Measurements from ENCODE around the gene PABPC4L. TPM values are rescaled to one million over a fixed set of nuclear protein-coding genes. Genes with fewer than 3 reads are reported as not detected.

Gene PABPC4L
- total RNA-seq, 2 experiments from 2014 or later: not detected

DNA sequence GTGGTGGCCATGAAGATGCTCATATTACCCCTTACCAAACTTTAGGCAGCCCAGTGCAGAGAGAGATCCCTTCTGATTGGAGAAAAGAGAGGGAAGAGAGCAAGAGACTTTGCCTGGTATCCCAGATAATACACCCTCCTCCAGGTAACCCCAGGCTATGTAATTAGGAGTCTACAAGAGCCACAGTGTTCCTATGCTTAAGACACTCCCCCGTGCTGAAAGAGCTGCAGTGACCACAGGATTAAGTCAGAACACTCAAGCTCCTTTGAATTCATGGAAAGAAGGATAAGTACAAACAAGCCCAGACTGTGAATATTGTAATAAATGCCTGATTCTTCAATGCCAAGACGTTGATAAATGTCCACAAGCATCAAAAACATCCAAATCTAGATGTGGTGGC lies 41.4 kb downstream of the PABPC4L start:
- Mint-ChIP-seq H3K27ac (no peak overlapping the region), H3K4me3 (no peak overlapping the region), H3K27me3 (no peaks in the 10 kb centered on the region), H3K36me3 (ENCODE audit: low read depth) (no peaks in the 10 kb centered on the region), H3K9me3 (peaks cover 7% of the 10 kb centered on the region), H3K4me1 (ENCODE audit: low read depth) (no peaks in the 10 kb centered on the region)
- ChIA-PET POLR2A (no interaction called here), CTCF (no interaction called here)
- Histone ChIP-seq H3K9me3 (ENCODE audit: control insufficient read depth in 1 of 2, insufficient read depth in 1 of 2, low read length in 2 of 2) (peaks cover 0 to 8% of the 10 kb centered on the region in 2 experiments), H3K4me3 (ENCODE audit: low read length) (no peak overlapping the region), H3K4me1 (ENCODE audit: insufficient read depth, low read length) (no peaks in the 10 kb centered on the region), H3K27me3 (ENCODE audit: control insufficient read depth in 1 of 2, insufficient read depth in 2 of 2, low read length in 2 of 2) (no peaks in the 10 kb centered on the region), H3K36me3 (ENCODE audit: insufficient read depth, low read length) (no peaks in the 10 kb centered on the region), H3K27ac (ENCODE audit: low read depth in 1 of 2, low read length in 2 of 2) (no peak overlapping the region)
- DNase-seq (no peak), ATAC-seq (ENCODE audit: poor library complexity) (no peak)
- no peak for TF ChIP-seq CTCF (IDR thresholded peaks at IDR 0.05)
- intact Hi-C loops (cut with DNase I, micrococcal nuclease): no loop called here

DNA sequence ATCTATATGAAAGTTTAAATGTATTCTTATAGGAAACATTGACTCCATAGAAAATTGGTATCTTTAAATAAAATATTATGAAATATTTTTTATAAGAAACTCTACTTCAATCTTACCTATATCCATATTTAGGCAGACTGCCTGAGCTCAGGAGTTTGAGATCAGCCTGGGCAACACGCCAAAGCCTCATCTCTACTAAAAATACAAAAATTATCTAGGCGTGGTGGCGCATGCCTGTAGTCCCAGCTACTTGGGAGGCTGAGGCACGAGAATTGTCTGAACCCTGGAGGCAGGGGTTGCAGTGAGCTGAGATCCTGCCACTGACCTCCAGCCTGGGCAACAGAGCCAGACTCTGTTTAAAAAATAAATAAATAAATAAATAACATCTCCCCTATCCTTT lies 47.5 kb downstream of the PABPC4L start:
- no peaks in the 10 kb centered on the region for H3K27me3 ChIP-seq (ENCODE audit: control insufficient read depth in 1 of 2, insufficient read depth in 2 of 2, low read length in 2 of 2)
- intact Hi-C loops (cut with DNase I, micrococcal nuclease): loop anchor here in 1 of 2 experiments (5.0 kb wide), 1 partner anchor 458 kb away; no protein-coding TSS in a partner anchor
- H3K4me3 Mint-ChIP-seq: no peak overlapping the region
- H3K4me3 ChIP-seq (ENCODE audit: low read length): no peak overlapping the region
- ChIA-PET CTCF (no interaction called here), POLR2A (interaction anchor here (0.6 kb wide), 1 partner anchor 53 kb away, joined by 3 read pairs; no protein-coding TSS in a partner anchor)
- peaks cover 2% of the 10 kb centered on the region for H3K9me3 Mint-ChIP-seq
- no peaks in the 10 kb centered on the region for H3K27me3 Mint-ChIP-seq
- H3K4me1 Mint-ChIP-seq (ENCODE audit: low read depth): no peaks in the 10 kb centered on the region
- H3K27ac ChIP-seq (ENCODE audit: low read depth in 1 of 2, low read length in 2 of 2): no peak overlapping the region
- DNase-seq: no peak
- no peaks in the 10 kb centered on the region for H3K9me3 ChIP-seq (ENCODE audit: control insufficient read depth in 1 of 2, insufficient read depth in 1 of 2, low read length in 2 of 2)
- no peaks in the 10 kb centered on the region for H3K36me3 Mint-ChIP-seq (ENCODE audit: low read depth)
- TF ChIP-seq CTCF (IDR thresholded peaks at IDR 0.05): no peak
- no peak for ATAC-seq (ENCODE audit: poor library complexity)
- no peak overlapping the region for H3K27ac Mint-ChIP-seq
- no peaks in the 10 kb centered on the region for H3K36me3 ChIP-seq (ENCODE audit: insufficient read depth, low read length)
- no peaks in the 10 kb centered on the region for H3K4me1 ChIP-seq (ENCODE audit: insufficient read depth, low read length)

GRCh38 chr4:134147941-134148340 lies 53.6 kb downstream of the PABPC4L start:
- no peak for TF ChIP-seq CTCF (IDR thresholded peaks at IDR 0.05)
- Histone ChIP-seq H3K27me3 (ENCODE audit: control insufficient read depth in 1 of 2, insufficient read depth in 2 of 2, low read length in 2 of 2) (no peaks in the 10 kb centered on the region), H3K36me3 (ENCODE audit: insufficient read depth, low read length) (no peaks in the 10 kb centered on the region), H3K9me3 (ENCODE audit: control insufficient read depth in 1 of 2, insufficient read depth in 1 of 2, low read length in 2 of 2) (no peaks in the 10 kb centered on the region), H3K4me1 (ENCODE audit: insufficient read depth, low read length) (no peaks in the 10 kb centered on the region), H3K27ac (ENCODE audit: low read depth in 1 of 2, low read length in 2 of 2) (no peak overlapping the region), H3K4me3 (ENCODE audit: low read length) (no peak overlapping the region)
- Mint-ChIP-seq H3K27ac (no peak overlapping the region), H3K27me3 (no peaks in the 10 kb centered on the region), H3K36me3 (ENCODE audit: low read depth) (no peaks in the 10 kb centered on the region), H3K4me1 (ENCODE audit: low read depth) (no peaks in the 10 kb centered on the region), H3K4me3 (no peak overlapping the region), H3K9me3 (peaks cover 4% of the 10 kb centered on the region)
- intact Hi-C loops (cut with DNase I, micrococcal nuclease): no loop called here
- ATAC-seq (ENCODE audit: poor library complexity) (no peak), DNase-seq (no peak)
- ChIA-PET POLR2A (no interaction called here), CTCF (interaction anchor here (1.3 kb wide), 1 partner anchor 9 kb away, joined by 3 read pairs; no protein-coding TSS in a partner anchor)

Data from CD4-positive, alpha-beta T cell (primary cell).